Measurements from ENCODE around the gene HEPACAM2.

HEPACAM2 gene

GRCh38 chr7:93245525-93246432 is 19.5 kb upstream of the HEPACAM2 start:
- no peaks in the 10 kb centered on the region for H3K36me3 ChIP-seq (ENCODE audit: control insufficient read depth, insufficient read depth, low read length)
- H3K9ac ChIP-seq, result no peak overlapping the region
- H3K9me3 ChIP-seq (ENCODE audit: control insufficient read depth, low read length), result no peaks in the 10 kb centered on the region
- H3K4me2 ChIP-seq (ENCODE audit: low read length), result no peak overlapping the region
- no peak overlapping the region for H3K4me3 ChIP-seq (ENCODE audit: low read depth, low read length)
- no peak overlapping the region for H2AFZ ChIP-seq
- peaks cover 11% of the 10 kb centered on the region for H3K79me2 ChIP-seq
- no peaks in the 10 kb centered on the region for H3K27me3 ChIP-seq (ENCODE audit: control insufficient read depth, insufficient read depth, low read length)
- H3K27ac ChIP-seq, result no peak overlapping the region
- no peaks in the 10 kb centered on the region for H3K4me1 ChIP-seq
- peak; percentile 58 for TF ChIP-seq CTCF (IDR thresholded peaks at IDR 0.05)

GRCh38 chr7:93242106-93242505 is 15.8 kb upstream of the HEPACAM2 start:
- H3K9me3 ChIP-seq (ENCODE audit: control insufficient read depth, low read length), result no peaks in the 10 kb centered on the region
- no peaks in the 10 kb centered on the region for H3K4me1 ChIP-seq
- no peak overlapping the region for H2AFZ ChIP-seq
- no peaks in the 10 kb centered on the region for H3K36me3 ChIP-seq (ENCODE audit: control insufficient read depth, insufficient read depth, low read length)
- no peaks in the 10 kb centered on the region for H3K27me3 ChIP-seq (ENCODE audit: control insufficient read depth, insufficient read depth, low read length)
- TF ChIP-seq CTCF (IDR thresholded peaks at IDR 0.05), result no peak
- no peak overlapping the region for H3K27ac ChIP-seq
- H3K79me2 ChIP-seq, result peaks cover 7% of the 10 kb centered on the region
- no peak overlapping the region for H3K4me3 ChIP-seq (ENCODE audit: low read depth, low read length)
- no peak overlapping the region for H3K4me2 ChIP-seq (ENCODE audit: low read length)
- no peak overlapping the region for H3K9ac ChIP-seq

GRCh38 chr7:93239824-93240223 is 13.6 kb upstream of the HEPACAM2 start:
- no peak for TF ChIP-seq CTCF (IDR thresholded peaks at IDR 0.05)
- Histone ChIP-seq H3K4me3 (ENCODE audit: low read depth, low read length) (no peak overlapping the region), H2AFZ (no peak overlapping the region), H3K36me3 (ENCODE audit: control insufficient read depth, insufficient read depth, low read length) (no peaks in the 10 kb centered on the region), H3K9me3 (ENCODE audit: control insufficient read depth, low read length) (no peaks in the 10 kb centered on the region), H3K27ac (no peak overlapping the region), H3K9ac (no peak overlapping the region), H3K4me1 (no peaks in the 10 kb centered on the region), H3K79me2 (peaks cover 6% of the 10 kb centered on the region), H3K4me2 (ENCODE audit: low read length) (no peak overlapping the region), H3K27me3 (ENCODE audit: control insufficient read depth, insufficient read depth, low read length) (no peaks in the 10 kb centered on the region)

GRCh38 chr7:93238748-93239147 is 12.5 kb upstream of the HEPACAM2 start:
- Histone ChIP-seq H3K9me3 (ENCODE audit: control insufficient read depth, low read length) (no peaks in the 10 kb centered on the region), H2AFZ (no peak overlapping the region), H3K9ac (no peak overlapping the region), H3K4me1 (no peaks in the 10 kb centered on the region), H3K27ac (no peak overlapping the region), H3K36me3 (ENCODE audit: control insufficient read depth, insufficient read depth, low read length) (no peaks in the 10 kb centered on the region), H3K27me3 (ENCODE audit: control insufficient read depth, insufficient read depth, low read length) (no peaks in the 10 kb centered on the region), H3K4me2 (ENCODE audit: low read length) (no peak overlapping the region), H3K4me3 (ENCODE audit: low read depth, low read length) (no peak overlapping the region), H3K79me2 (peaks cover 9% of the 10 kb centered on the region)
- TF ChIP-seq CTCF (IDR thresholded peaks at IDR 0.05), result no peak

- no peaks in the 10 kb centered on the region for H3K27me3 ChIP-seq (ENCODE audit: control insufficient read depth, insufficient read depth, low read length)
- no peak overlapping the region for H3K4me2 ChIP-seq (ENCODE audit: low read length)
- H3K79me2 ChIP-seq, result peaks cover 15% of the 10 kb centered on the region
- no peaks in the 10 kb centered on the region for H3K9me3 ChIP-seq (ENCODE audit: control insufficient read depth, low read length)
- no peaks in the 10 kb centered on the region for H3K36me3 ChIP-seq (ENCODE audit: control insufficient read depth, insufficient read depth, low read length)
- no peak overlapping the region for H3K4me3 ChIP-seq (ENCODE audit: low read depth, low read length)
- H3K4me1 ChIP-seq, result no peaks in the 10 kb centered on the region
- no peak for TF ChIP-seq CTCF (IDR thresholded peaks at IDR 0.05)
- H2AFZ ChIP-seq, result no peak overlapping the region
- H3K27ac ChIP-seq, result no peak overlapping the region
- H3K9ac ChIP-seq, result no peak overlapping the region
These were observed 11.9 kb upstream of the HEPACAM2 start for GRCh38 chr7:93238131-93238530.

Data from parathyroid adenoma (tissue), 2 donors.